Adrenal gland (tissue), 5 donors: ENCODE results near the gene ARHGEF16.

Source experiments
- CTCF ChIP-seq, 6 experiments: fragments of 450-650 bp in 4 of 6; fragments of 200-600 bp in 2 of 6; sonication (generic) in 1 of 6; IDR thresholded peaks; 1 replicate in 5 of 6; 2 replicates in 1 of 6; pipeline versions ENCODE4 v1.5.1 to v1.8.0; 2016 to 2021; ENCODE audit warnings: antibody characterized with exemption in 6 of 6, mild to moderate bottlenecking in 2 of 6, moderate library complexity in 1 of 6
- POLR2A ChIP-seq, 2 donors: fragments of 450-650 bp; IDR thresholded peaks; one replicate each; pipeline ENCODE4 v1.6.1; 2017; ENCODE audit warnings: antibody characterized with exemption in 2 of 2, mild to moderate bottlenecking in 2 of 2, moderate library complexity in 1 of 2
- donor health status: DM: no; HTN: no; CAD: no.

GRCh38 chr1:3454811-3455618, 550 bp downstream of the ARHGEF16 start:
- TF ChIP-seq CTCF (IDR thresholded peaks at IDR 0.05), result no peak
- no peak for TF ChIP-seq POLR2A (IDR thresholded peaks at IDR 0.05)
